ENCODE data around the gene ATXN7L3B. TPM values are rescaled to one million over a fixed set of nuclear protein-coding genes. Genes with fewer than 3 reads are reported as not detected.
A peak's percentile ranks its signal among the peaks of the same experiment; 100 is the strongest.
"Not testable (repeated sequence)": the region's sequence is repeated elsewhere in the genome, so short reads cannot be mapped to it uniquely, and the experiment has no call there.

ATXN7L3B gene, protein sequence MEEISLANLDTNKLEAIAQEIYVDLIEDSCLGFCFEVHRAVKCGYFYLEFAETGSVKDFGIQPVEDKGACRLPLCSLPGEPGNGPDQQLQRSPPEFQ
- total RNA-seq: 10 to 100 TPM; 16.6 to 22.9 TPM

DNA sequence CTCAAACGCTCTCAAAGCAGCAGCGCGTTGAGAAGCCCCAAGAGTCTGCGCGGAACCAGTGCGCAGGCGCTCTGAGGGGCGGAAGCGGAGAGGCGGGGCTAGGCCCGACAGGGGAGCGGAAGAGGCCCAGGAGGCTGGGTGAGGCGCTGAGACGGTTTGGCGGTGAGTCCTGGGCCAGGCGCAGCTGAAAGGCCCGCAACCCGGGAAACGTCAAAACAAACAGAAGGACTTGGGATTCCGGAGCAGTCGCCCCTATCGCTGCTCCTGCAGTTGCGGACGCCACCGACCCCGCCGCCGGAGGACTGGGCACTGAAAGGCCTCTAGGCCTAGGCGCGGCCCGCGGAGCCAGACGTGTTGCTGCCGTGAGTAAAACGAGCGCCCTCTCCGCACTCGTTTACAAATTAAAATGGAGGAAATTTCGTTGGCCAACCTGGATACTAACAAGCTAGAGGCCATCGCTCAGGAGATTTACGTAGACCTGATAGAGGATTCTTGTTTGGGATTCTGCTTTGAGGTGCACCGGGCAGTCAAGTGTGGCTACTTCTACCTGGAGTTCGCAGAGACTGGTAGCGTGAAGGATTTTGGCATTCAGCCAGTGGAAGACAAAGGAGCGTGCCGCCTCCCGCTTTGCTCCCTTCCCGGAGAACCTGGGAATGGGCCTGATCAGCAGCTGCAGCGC is at the start of gene ATXN7L3B:
Gene ATXN7L3B (plus strand): TSS at position 129 of the 679 bp plus-strand sequence. CDS start 278 bp downstream, at position 407.
- Mint-ChIP-seq H3K9me3 (no peaks in the 10 kb centered on the region), H3K36me3 (peaks cover 38 to 50% of the 10 kb centered on the region in 2 donors), H3K27ac (peak within 1 kb of the TSS; percentile 100)
- ATAC-seq (peak; percentile 97 to 99), DNase-seq (ENCODE audit: low spot score in 2 of 2) (peak; percentile 93)

DNA sequence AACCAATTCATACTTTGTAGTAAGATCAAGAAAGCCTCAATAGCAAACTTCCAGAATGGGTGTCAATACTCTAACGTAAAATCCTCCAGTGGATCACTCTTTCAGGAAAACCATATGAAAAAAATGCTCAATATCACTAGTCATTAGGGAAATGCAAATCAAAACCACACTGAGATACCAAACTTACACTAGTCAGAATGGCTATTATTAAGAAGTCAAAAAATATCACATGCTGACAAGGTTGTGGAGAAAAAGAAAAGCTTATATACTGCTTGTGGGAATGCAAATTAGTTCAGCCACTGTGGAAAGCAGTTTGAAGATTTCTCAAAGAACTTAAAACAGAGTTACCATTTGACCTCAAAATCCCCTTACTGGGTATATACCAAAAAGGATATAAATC is 49.5 kb upstream of the ATXN7L3B start:
- no peak overlapping the region for H3K27ac Mint-ChIP-seq
- DNase-seq (ENCODE audit: low spot score in 2 of 2): no peak
- H3K9me3 Mint-ChIP-seq: no peaks in the 10 kb centered on the region
- H3K36me3 Mint-ChIP-seq: no peaks in the 10 kb centered on the region
- ATAC-seq: no peak

DNA sequence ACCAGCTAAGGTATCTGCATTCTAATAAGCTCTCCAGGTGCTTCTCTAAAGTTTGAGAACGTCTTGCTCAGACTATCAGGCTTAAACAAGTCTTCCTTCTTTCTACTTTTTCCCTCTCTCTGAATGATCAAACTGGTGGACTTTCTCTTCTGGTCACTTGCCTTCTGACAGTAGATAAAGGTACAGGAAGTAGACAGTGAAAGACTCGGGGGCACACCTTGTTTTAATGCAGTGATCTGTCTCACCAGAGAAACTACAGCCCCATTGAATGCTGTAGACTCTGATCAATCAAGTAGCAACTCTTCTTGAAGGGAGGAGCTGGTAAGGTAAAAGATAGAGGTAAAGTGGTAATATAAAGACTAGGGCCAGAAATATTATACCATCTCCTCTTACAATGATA is 48.1 kb upstream of the ATXN7L3B start:
- H3K27ac Mint-ChIP-seq: no peak overlapping the region
- ATAC-seq: no peak
- no peaks in the 10 kb centered on the region for H3K9me3 Mint-ChIP-seq
- no peak for DNase-seq (ENCODE audit: low spot score in 2 of 2)
- no peaks in the 10 kb centered on the region for H3K36me3 Mint-ChIP-seq

DNA sequence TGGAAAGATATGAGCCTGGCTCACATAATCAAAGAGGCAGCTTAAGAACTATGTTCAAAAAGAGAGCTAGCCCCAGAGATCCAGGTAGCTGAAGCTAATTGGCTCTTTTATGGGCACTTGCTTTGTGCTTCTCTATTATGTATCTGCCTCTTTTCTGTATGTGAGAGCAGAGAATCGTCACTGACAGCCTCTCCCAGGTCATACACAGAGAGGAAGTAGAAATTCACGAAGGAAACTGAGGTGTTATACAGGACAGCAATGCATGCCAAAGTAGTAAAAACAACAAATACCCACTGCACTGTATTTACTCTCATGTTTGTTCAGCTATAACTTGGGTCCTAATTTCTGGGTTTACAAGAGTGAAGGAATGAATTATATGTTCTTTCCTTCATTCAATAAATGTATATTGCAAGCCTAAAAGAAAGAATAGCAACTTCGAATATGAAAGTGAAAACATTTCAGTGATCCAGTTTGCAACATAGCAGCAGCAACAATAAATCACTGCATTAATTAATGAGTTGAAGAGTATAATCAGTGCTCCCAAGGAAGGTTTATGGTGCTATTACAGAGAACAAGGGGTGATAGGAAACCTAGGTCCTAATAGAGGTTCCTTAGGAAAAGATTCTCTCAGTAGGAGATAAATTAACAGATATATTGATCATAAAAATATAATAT is 47.1 kb upstream of the ATXN7L3B start:
- H3K9me3 Mint-ChIP-seq: no peaks in the 10 kb centered on the region
- H3K27ac Mint-ChIP-seq: no peak overlapping the region
- H3K36me3 Mint-ChIP-seq: no peaks in the 10 kb centered on the region
- DNase-seq (ENCODE audit: low spot score in 2 of 2) (no peak), ATAC-seq (peak in 1 of 2 donors; percentile 50)

DNA sequence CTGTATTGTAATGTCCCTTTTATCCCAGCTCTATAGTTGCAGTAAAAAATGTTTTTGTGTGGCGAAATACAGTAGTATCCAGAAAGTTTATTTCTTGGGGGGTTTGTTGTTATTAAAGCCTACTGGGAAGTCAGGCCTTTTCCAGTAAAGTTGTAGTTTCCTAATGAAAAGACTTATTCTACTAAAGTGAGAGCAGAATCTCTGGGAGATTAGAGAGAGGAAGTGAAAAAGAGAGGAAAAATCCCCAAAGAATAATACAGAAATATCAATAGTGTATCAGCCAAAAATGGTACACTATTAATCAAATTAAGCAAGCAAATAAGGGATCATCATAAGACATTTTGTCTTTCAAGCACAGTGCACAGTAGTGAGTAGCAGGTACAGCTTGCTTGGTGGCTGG is 46.3 kb upstream of the ATXN7L3B start:
- DNase-seq (ENCODE audit: low spot score in 2 of 2) (no peak), ATAC-seq (no peak)
- no peaks in the 10 kb centered on the region for H3K9me3 Mint-ChIP-seq
- H3K36me3 Mint-ChIP-seq: no peaks in the 10 kb centered on the region
- no peak overlapping the region for H3K27ac Mint-ChIP-seq

DNA sequence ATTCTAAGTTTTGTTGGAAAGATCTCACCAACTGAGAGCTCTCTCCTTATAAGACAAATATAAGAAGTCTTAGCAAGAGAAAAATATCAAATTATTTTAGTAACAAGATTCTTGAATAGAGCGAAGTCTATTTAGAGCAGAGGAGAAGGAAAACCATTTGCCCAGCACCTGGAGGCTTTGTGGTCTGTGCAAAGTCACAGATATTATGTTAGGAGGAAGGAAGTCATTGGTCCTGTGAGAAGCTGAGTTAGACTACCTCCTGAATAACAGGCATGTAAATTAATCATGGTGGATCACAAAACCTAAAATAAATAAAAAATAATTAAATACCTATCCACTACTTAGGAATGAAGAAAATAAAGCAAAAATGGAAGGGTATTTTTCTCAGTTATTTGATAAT is 38.4 kb upstream of the ATXN7L3B start:
- DNase-seq (ENCODE audit: low spot score in 2 of 2): no peak
- Mint-ChIP-seq H3K9me3 (peaks cover 0 to 4% of the 10 kb centered on the region in 2 donors), H3K27ac (no peak overlapping the region), H3K36me3 (no peaks in the 10 kb centered on the region)
- ATAC-seq: no peak

DNA sequence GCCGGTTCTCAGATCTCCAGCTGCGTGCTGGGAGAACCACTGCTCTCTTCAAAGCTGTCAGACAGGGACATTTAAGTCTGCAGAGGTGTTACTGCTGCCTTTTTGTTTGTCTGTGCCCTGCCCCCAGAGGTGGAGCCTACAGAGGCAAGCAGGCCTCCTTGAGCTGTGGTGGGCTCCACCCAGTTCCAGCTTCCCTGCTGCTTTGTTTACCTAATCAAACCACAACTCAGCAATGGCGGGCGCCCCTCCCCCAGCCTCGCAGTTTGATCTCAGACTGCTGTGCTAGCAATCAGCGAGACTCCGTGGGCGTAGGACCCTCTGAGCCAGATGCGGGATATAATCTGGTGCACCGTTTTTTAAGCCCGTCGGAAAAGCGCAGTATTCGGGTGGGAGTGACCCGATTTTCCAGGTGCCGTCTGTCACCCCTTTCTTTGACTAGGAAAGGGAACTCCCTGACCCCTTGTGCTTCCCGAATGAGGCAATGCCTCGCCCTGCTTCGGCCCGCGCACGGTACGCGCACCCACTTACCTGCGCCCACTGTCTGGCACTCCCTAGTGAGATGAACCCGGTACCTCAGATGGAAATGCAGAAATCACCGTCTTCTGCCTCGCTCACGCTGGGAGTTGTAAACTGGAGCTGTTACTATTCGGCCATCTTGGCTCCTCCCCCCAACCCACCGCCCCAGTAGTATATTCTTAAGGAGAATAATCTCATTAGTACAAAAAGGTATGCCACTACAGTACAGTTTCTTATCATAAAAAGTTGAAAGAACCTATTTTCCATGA is 28.6 kb upstream of the ATXN7L3B start:
- not testable (repeated sequence) for H3K27ac Mint-ChIP-seq; ATAC-seq; DNase-seq (ENCODE audit: low spot score in 2 of 2); H3K36me3 Mint-ChIP-seq; H3K9me3 Mint-ChIP-seq

DNA sequence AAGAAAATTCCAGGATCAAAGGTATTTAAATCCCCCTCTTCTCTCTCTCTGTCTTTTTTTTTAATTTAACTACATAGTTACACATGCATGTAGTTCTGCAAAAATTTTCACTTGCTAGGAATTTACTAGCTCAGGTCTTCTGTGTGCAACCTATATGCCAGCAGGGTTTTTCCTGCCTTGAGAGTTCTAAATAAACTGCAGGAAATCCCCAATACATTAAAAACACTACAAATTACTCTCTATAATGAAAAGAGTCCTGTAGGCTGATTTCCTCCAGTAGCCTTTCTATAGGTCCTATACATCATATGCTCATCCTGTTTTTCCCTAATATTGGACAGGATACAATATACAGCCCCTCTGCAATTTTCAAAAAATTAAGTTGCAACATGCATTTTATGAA is 27.7 kb upstream of the ATXN7L3B start:
- ATAC-seq: no peak
- H3K36me3 Mint-ChIP-seq: peaks cover 0 to 4% of the 10 kb centered on the region in 2 donors

DNA sequence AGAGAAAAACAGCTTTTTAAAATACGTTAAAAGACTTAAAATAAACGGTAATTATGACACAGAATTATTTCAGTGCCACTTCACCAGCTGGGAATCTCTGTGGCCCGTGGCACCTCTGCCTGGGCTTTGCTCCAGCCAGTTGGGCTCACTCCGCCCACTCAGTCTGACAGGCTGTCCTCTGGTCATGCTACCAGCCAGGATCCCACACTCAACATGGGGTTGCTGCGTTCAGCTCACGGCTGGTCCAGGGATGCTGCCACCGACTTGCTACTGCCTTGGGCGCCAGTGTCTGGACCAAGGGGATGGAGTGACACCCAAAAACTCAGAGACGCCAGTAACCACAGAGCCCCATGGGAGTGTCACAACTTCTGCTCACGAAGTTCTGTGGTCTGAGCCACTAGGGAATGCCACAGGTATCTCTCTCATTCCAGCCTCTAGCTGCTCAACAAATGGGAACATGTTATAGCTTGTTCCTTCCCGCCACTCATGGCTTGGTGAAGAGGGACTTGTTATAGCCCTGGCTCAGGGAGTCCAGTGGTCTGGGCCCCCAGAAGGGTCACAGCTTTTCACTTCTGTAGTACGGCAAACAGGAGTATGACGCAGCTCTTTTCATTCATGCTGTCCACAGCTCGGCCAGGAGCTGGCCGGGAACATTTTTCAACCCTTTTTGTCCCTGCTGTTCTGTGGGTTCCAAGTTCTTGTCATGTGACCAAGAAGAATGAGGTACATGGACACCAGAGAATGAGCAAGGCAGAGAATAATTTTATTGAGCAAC is 23.4 kb upstream of the ATXN7L3B start:
- Mint-ChIP-seq H3K27ac (no peak overlapping the region), H3K9me3 (no peaks in the 10 kb centered on the region), H3K36me3 (peaks cover 0 to 4% of the 10 kb centered on the region in 2 donors)
- ATAC-seq (no peak), DNase-seq (ENCODE audit: low spot score in 2 of 2) (no peak)

More for the DNA sequence above, 27.7 kb upstream of the ATXN7L3B start:
- peaks cover 0 to 4% of the 10 kb centered on the region in 2 donors for H3K9me3 Mint-ChIP-seq
- no peak overlapping the region for H3K27ac Mint-ChIP-seq
- DNase-seq (ENCODE audit: low spot score in 2 of 2): no peak

DNA sequence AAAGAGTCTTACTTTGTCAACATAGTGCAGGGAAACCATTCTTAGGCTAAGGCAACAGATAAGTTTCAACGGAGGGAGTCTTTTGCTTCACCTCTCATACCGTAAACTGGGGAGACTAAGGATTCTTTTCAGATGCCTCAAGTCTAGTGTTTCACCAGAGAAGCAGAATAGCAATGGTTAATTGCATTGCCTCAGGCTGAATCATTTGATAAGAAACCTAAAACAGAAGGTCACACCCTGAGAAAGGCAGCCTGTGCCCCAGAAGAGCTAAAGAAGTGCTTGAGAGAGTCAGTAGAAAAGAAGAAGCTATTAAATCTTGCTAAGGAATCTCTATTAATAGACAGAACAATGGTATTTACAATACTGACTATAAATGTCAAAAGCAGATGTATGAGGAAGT is 21.8 kb upstream of the ATXN7L3B start:
- DNase-seq (ENCODE audit: low spot score in 2 of 2): no peak
- no peaks in the 10 kb centered on the region for H3K36me3 Mint-ChIP-seq
- no peak overlapping the region for H3K27ac Mint-ChIP-seq
- H3K9me3 Mint-ChIP-seq: no peaks in the 10 kb centered on the region
- ATAC-seq: no peak

DNA sequence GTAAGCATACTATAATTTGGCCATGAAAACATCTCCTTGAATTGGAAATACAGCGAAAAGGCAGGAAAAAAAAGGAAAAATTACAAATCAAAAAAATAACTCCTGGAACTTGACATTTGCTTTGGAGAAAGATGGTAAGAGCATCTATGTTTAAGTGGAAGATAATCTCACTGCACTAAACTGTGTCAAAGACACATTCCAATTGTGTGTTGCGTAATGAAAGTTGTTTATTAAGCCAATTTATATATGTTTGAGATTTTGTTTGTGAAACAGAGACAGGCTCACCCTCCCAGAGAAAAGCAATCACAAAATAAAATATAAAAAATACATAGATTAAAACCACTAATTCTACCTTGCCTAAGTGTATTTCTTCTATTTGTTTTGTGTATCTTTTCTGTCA is 11.1 kb upstream of the ATXN7L3B start:
- ATAC-seq (no peak), DNase-seq (ENCODE audit: low spot score in 2 of 2) (no peak)
- Mint-ChIP-seq H3K27ac (no peak overlapping the region), H3K36me3 (no peaks in the 10 kb centered on the region), H3K9me3 (no peaks in the 10 kb centered on the region)

DNA sequence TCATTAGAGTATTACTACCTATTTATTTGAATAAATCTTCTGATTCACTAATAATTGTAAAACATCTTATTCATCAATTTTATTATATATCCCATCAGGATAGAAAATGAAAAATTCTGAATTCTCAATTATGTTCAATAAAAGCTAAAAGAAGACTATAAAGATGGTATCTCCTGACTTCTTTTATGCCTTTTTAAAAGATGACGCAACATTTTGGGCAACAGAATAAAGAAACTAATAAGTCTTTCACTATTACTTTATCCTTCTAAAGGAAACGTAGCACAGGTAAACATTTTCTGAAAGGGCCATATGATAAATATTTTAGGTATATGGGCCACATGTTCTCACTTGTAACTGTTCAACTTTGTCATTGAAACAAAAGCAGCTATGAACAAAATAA is 10.1 kb upstream of the ATXN7L3B start:
- DNase-seq (ENCODE audit: low spot score in 2 of 2): no peak
- ATAC-seq: no peak
- no peaks in the 10 kb centered on the region for H3K9me3 Mint-ChIP-seq
- H3K36me3 Mint-ChIP-seq: no peaks in the 10 kb centered on the region
- no peak overlapping the region for H3K27ac Mint-ChIP-seq

DNA sequence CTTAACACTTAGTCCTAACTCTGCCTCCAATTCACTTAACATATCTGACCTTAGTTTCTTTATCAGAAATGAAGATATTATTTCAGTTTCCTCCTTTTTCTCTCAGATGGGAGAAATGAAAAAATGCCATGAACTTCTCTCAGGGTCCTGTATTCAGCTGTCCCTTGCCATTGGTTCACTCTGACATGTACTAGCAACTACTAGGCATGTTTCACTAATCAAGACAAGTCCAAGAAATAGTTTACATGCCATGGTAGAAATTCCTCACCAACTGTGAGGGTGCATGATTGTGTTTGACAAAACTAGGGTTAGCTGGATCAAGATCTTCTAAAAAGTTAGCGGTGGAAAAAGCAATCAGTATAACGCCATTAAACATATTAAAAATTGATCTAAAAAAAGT is 7.0 kb upstream of the ATXN7L3B start:
- H3K27ac Mint-ChIP-seq: no peak overlapping the region
- no peaks in the 10 kb centered on the region for H3K36me3 Mint-ChIP-seq
- ATAC-seq: no peak
- H3K9me3 Mint-ChIP-seq: no peaks in the 10 kb centered on the region
- DNase-seq (ENCODE audit: low spot score in 2 of 2): no peak

DNA sequence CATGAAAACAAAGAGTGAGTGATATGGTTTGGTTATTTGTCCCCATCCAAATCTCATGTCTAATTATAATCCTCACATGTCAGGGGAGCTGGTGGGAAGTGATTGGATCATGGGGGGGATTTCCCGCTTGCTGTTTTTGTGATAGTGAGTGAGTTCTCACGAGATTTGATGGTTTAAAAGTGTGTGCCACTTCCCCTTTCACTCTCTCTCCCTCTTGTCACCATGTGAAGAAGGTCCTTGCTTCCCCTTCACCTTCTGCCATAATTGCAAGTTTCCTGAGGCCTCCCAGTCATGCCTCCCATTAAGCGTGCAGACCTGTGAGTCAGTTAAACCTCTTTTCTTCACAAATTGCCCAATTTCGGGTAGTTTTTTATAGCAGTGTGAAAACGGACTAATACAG is 2.1 kb upstream of the ATXN7L3B start:
- ATAC-seq: no peak
- no peak for DNase-seq (ENCODE audit: low spot score in 2 of 2)
- Mint-ChIP-seq H3K36me3 (peaks cover 30 to 31% of the 10 kb centered on the region in 2 donors), H3K9me3 (no peaks in the 10 kb centered on the region), H3K27ac (peak overlapping the region in 1 of 2 donors; percentile 33)

DNA sequence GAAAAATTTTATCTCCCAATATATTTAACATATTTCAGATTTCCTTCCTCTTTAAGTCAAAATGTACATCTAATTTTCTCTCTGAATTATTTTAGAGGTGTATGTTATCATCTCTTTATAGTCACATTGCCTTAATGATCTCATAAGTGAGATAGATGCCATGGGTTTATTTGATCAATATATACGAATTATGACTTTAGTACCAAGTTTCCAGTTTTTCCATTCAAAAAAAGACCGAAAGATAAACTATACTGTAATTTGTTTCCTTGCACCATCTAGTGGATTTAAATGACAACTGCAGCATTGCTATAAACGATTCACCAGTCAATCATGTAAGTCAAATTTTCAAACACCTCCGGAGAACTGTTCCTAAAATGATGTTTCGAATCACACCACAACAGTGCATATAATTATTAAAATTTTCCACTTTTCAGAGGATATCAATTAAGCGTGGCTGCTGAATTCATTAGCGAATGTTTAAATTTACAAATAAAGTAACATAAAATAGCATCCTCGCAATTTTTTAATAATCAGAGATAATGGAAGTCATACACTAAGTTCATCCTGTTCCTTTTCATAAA is 419 bp upstream of the ATXN7L3B start:
- ATAC-seq: peak; percentile 43 to 63
- H3K27ac Mint-ChIP-seq: peak overlapping the region; percentile 100
- no peaks in the 10 kb centered on the region for H3K9me3 Mint-ChIP-seq
- peaks cover 38 to 44% of the 10 kb centered on the region in 2 donors for H3K36me3 Mint-ChIP-seq
- no peak for DNase-seq (ENCODE audit: low spot score in 2 of 2)
